ENCODE measurements around the gene TSPAN18.

TSPAN18 gene

DNA sequence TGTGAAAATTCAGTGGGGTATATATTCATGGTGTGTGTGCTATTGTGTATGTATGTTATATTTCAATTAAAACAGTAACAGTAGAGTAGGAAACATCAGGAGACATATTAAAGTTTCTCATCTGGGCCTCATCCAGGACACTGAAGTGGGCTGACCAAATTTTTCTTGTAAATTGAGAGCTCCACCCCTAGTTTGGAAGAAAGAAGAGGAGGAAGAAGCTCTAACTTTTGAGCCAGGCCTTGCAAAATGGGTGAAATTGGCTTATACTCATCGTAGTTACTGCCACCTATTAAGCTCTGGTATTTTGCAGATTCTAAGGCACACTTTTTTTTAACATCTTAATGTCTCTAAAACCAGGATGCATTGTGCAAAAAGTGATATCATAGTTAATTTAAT is 33.7 kb downstream of the TSPAN18 start:
- Histone ChIP-seq H3K4me2 (ENCODE audit: low read depth, low read length) (no peak overlapping the region), H3K27me3 (replicated peaks; ENCODE audit: insufficient read depth, low read length) (no peaks in the 10 kb centered on the region), H2AFZ (ENCODE audit: low read length) (no peak overlapping the region), H3K9ac (ENCODE audit: low read length) (no peak overlapping the region), H4K20me1 (ENCODE audit: insufficient read depth, low read length) (no peaks in the 10 kb centered on the region), H3F3A (ENCODE audit: insufficient read depth, low read length) (no peaks in the 10 kb centered on the region), H3K9me3 (replicated peaks; ENCODE audit: insufficient read depth, low read length) (no peaks in the 10 kb centered on the region), H3K9me2 (replicated peaks; ENCODE audit: insufficient read depth, low read length) (no peaks in the 10 kb centered on the region), H3K79me2 (ENCODE audit: low read length) (no peaks in the 10 kb centered on the region), H3K36me3 (replicated peaks; ENCODE audit: insufficient read depth, low read length) (no peaks in the 10 kb centered on the region), H3K27ac (ENCODE audit: low read length) (no peak overlapping the region), H3K4me1 (ENCODE audit: low read length) (no peaks in the 10 kb centered on the region), H3K4me3 (ENCODE audit: low read length) (no peak overlapping the region)
- DNase-seq: no peak
- no peak for TF ChIP-seq CTCF (IDR thresholded peaks at IDR 0.05; ENCODE audit: low read length)

GRCh38 chr11:44760917-44761550 is 34.3 kb downstream of the TSPAN18 start:
- no peaks in the 10 kb centered on the region for H4K20me1 ChIP-seq (ENCODE audit: insufficient read depth, low read length)
- TF ChIP-seq EZH2phosphoT487 (IDR thresholded peaks at IDR 0.05; ENCODE audit: low read length): no peak
- TF ChIP-seq CTCF (IDR thresholded peaks at IDR 0.05; ENCODE audit: low read length): no peak
- no peak for TF ChIP-seq EZH2 (optimal IDR thresholded peaks at IDR 0.05; ENCODE audit: low read depth, low read length)
- H3K9me3 ChIP-seq (replicated peaks; ENCODE audit: insufficient read depth, low read length): no peaks in the 10 kb centered on the region
- no peaks in the 10 kb centered on the region for H3K36me3 ChIP-seq (replicated peaks; ENCODE audit: insufficient read depth, low read length)
- no peaks in the 10 kb centered on the region for H3K9me2 ChIP-seq (replicated peaks; ENCODE audit: insufficient read depth, low read length)
- H3K4me3 ChIP-seq (ENCODE audit: low read length): no peak overlapping the region
- no peak overlapping the region for H2AFZ ChIP-seq (ENCODE audit: low read length)
- H3K9ac ChIP-seq (ENCODE audit: low read length): no peak overlapping the region
- H3K4me2 ChIP-seq (ENCODE audit: low read depth, low read length): no peak overlapping the region
- H3K27ac ChIP-seq (ENCODE audit: low read length): no peak overlapping the region
- H3K79me2 ChIP-seq (ENCODE audit: low read length): no peaks in the 10 kb centered on the region
- no peak for DNase-seq
- no peaks in the 10 kb centered on the region for H3K27me3 ChIP-seq (replicated peaks; ENCODE audit: insufficient read depth, low read length)
- H3F3A ChIP-seq (ENCODE audit: insufficient read depth, low read length): no peaks in the 10 kb centered on the region
- no peaks in the 10 kb centered on the region for H3K4me1 ChIP-seq (ENCODE audit: low read length)

DNA sequence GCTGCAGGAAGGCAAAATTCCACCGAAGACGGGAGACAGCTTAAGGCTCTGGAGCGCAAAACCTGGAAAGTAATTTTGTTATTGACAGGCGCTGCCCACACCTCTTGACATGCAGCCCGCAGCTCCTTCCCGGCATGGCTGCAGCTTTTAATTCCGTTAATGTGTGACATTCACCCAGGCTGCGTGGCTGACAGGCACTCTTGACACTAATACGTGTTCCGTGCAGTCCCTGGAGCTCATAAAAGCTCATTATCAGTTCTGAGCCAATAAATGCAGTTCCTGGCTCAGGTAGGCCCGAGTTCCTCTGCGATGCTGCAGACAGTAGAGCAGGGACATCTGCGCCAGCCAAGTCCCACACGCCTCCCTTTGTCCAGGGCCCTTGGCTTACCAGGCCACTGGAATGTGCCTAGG is 34.8 kb downstream of the TSPAN18 start:
- Histone ChIP-seq H3K9me2 (replicated peaks; ENCODE audit: insufficient read depth, low read length) (no peaks in the 10 kb centered on the region), H3K4me1 (ENCODE audit: low read length) (no peaks in the 10 kb centered on the region), H3K79me2 (ENCODE audit: low read length) (no peaks in the 10 kb centered on the region), H3K27me3 (replicated peaks; ENCODE audit: insufficient read depth, low read length) (no peaks in the 10 kb centered on the region), H4K20me1 (ENCODE audit: insufficient read depth, low read length) (no peaks in the 10 kb centered on the region), H2AFZ (ENCODE audit: low read length) (no peak overlapping the region), H3K27ac (ENCODE audit: low read length) (no peak overlapping the region), H3F3A (ENCODE audit: insufficient read depth, low read length) (no peaks in the 10 kb centered on the region), H3K36me3 (replicated peaks; ENCODE audit: insufficient read depth, low read length) (no peaks in the 10 kb centered on the region), H3K9ac (ENCODE audit: low read length) (no peak overlapping the region), H3K9me3 (replicated peaks; ENCODE audit: insufficient read depth, low read length) (no peaks in the 10 kb centered on the region), H3K4me2 (ENCODE audit: low read depth, low read length) (no peak overlapping the region), H3K4me3 (ENCODE audit: low read length) (no peak overlapping the region)
- no peak for DNase-seq
- TF ChIP-seq CTCF (IDR thresholded peaks at IDR 0.05; ENCODE audit: low read length) (no peak), EZH2phosphoT487 (IDR thresholded peaks at IDR 0.05; ENCODE audit: low read length) (no peak), EZH2 (optimal IDR thresholded peaks at IDR 0.05; ENCODE audit: low read depth, low read length) (no peak)
